Measurements from ENCODE around the gene APPL1.

The APPL1 gene

GRCh38 chr3:57234613-57235575 is 7.4 kb downstream of the APPL1 start:
- no peak overlapping the region for H3K4me3 ChIP-seq (ENCODE audit: low read length)
- DNase-seq (ENCODE audit: low read depth), result no peak
- TF ChIP-seq CTCF (conservative IDR thresholded peaks at IDR 0.05; ENCODE audit: low read depth, low read length), result no peak

DNA sequence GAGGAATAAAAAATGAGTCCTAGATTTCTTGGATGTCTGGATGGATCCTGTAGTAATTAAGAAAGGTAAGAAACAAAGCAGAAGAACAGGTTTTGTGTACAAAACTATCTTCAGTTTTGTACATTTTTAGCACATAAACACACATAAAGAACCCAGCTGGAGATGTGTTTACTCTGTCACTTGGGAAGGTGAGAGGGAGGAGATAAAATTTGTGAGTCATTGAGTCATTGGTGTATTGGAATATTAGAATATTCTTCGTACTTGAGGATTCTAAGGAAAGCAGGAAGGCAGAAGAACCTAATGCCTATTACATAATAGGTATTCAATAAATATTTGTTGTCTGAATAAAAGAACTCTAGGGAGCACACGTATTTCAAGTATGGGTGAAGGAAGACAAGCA is 17.4 kb downstream of the APPL1 start:
- no peak overlapping the region for H3K4me3 ChIP-seq (ENCODE audit: low read length)
- no peak for DNase-seq (ENCODE audit: low read depth)
- TF ChIP-seq CTCF (conservative IDR thresholded peaks at IDR 0.05; ENCODE audit: low read depth, low read length), result no peak

DNA sequence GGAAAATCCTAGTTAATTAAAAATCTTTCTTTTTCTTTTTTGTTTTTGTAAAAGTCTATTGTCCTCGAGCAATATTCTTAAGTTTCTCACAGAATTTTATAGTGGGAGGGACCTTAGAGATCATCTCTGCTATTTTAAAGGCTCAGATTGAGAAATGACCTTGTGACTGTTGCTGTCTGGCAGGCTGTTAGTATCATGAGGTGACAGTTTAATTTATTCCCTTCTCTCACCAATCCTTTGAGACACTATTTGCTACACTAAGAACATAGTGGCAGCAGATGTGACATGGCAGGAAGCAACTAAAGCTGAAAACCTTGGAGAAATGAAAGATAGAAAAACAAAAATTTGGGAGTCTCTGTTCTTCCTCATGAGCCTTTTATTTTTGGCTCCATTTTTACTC is 24.9 kb downstream of the APPL1 start:
- TF ChIP-seq CTCF (conservative IDR thresholded peaks at IDR 0.05; ENCODE audit: low read depth, low read length), result no peak
- no peak for DNase-seq (ENCODE audit: low read depth)
- no peak overlapping the region for H3K4me3 ChIP-seq (ENCODE audit: low read length)

GRCh38 chr3:57256844-57257243 is 29.3 kb downstream of the APPL1 start:
- no peak for DNase-seq (ENCODE audit: low read depth)
- no peak overlapping the region for H3K4me3 ChIP-seq (ENCODE audit: low read length)
- TF ChIP-seq CTCF (conservative IDR thresholded peaks at IDR 0.05; ENCODE audit: low read depth, low read length), result no peak

DNA sequence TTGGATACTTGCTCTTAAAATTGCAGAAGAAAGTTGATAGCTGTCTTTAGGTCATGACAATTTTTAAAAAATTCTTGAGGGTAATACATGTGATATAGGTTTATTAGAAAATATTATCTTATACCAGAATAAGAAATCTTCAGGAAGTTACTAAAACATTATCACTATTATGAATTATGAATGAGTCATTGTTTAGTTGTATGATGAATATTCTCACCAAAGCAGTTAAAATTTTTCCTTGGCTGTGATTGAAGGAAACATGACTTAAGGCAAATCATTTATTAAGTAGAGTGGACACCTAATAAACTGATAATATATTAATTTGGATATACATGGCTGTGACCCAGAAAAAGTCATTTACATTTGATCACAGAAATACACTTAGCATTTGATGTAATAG is 30.1 kb downstream of the APPL1 start:
- no peak for DNase-seq (ENCODE audit: low read depth)
- TF ChIP-seq CTCF (conservative IDR thresholded peaks at IDR 0.05; ENCODE audit: low read depth, low read length), result no peak
- H3K4me3 ChIP-seq (ENCODE audit: low read length), result no peak overlapping the region

- DNase-seq (ENCODE audit: low read depth), result no peak
- TF ChIP-seq CTCF (conservative IDR thresholded peaks at IDR 0.05; ENCODE audit: low read depth, low read length), result no peak
- no peak overlapping the region for H3K4me3 ChIP-seq (ENCODE audit: low read length)
Measured at GRCh38 chr3:57261119-57261518, 33.6 kb downstream of the APPL1 start.

GRCh38 chr3:57261929-57262328 is 34.4 kb downstream of the APPL1 start:
- no peak for DNase-seq (ENCODE audit: low read depth)
- TF ChIP-seq CTCF (conservative IDR thresholded peaks at IDR 0.05; ENCODE audit: low read depth, low read length), result no peak

More at GRCh38 chr3:57261929-57262328, 34.4 kb downstream of the APPL1 start:
- H3K4me3 ChIP-seq (ENCODE audit: low read length), result no peak overlapping the region

Data from retinal pigment epithelial cell (primary cell).